Stimulated activated CD4-positive, alpha-beta T cell treated with anti-CD3 and anti-CD28 coated beads, Interleukin-4, amount 100 ng/mL, for 24 hours (primary cell): ENCODE data around the gene POMT1.

Source experiments
- DNase-seq: peaks from one replicate; pipeline ENCODE4 v3.0.0-alpha.2; 2020

POMT1 gene

DNA sequence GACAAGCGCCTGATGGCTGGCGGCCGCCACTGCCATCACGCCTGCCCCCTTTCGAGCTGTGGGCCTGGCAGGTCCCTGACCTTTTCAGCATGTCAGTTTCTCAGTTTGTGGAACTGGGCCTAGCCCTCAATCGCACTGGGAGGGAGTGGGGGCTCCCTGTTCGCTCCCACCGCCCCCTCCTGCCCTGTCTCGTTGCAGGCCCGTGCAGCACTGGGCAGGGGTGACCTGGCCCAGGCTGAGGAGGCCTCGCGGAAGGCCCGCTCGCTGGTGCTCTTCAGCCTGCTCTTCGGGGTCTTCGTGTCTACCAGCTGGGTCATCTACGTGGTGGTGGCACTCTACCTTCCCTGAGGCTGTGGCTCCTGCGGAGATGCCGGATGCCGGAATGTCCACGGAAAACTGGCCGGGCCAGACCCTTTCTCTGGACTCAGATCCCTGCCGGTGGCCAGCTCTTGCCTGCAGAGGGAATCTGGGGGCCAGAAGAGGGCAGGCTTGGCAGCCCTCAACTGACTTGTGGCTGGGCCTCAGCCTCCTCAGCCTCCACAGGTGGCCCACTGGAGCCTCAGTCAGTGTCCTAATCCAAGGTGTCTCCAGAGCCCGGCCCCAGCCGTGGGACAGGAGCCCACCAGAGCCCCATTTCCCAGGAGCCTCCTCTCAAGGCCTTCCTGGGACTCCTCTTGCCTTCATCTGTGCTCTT is 55.3 kb downstream of the POMT1 start:
- no peak for DNase-seq

- no peak for DNase-seq
These were observed 56.8 kb downstream of the POMT1 start for GRCh38 chr9:131559421-131560000.

DNA sequence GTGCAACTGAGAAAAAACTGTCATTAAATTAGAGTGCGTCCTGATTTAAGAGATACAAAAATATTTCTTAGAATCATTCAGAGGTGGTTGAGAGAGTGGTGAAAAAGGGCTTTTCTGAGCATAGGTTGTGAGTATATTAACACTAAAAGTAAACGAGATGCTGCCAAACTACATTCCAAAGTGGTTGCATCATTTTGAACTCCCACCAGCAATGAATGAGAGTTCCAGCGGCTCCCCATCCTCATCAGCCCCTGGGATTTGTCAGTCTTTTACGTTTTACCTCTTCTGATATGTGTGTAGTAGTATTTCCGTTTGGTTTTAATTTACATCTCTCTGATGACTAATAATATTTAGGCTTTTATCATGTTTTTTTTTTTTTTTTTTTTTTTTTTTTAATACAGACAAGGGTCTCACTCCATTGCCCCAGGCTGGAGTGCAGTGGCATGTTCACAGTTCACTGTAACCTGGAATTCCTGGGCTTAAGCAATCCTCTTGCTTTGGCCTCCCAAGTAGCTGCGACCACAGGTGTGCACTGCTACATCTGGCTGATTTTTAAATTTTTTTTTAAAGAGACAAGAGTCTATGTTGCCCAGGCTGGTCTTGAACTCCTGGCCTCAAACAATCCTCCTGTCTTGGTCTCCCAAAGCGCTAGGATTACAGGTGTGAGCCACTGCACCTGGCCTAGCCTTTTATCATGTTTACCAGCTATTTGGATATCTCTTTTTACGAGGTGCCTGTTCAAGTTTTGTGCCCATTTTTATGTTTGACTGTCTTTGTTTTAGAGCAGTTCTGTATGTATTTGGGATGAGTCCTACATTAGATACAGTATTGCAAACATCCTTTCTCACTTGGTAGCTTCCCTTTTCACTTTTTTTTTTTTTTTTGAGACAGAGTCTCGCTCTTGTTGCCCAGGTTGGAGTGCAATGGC is 59.6 kb downstream of the POMT1 start:
- no peak for DNase-seq

DNA sequence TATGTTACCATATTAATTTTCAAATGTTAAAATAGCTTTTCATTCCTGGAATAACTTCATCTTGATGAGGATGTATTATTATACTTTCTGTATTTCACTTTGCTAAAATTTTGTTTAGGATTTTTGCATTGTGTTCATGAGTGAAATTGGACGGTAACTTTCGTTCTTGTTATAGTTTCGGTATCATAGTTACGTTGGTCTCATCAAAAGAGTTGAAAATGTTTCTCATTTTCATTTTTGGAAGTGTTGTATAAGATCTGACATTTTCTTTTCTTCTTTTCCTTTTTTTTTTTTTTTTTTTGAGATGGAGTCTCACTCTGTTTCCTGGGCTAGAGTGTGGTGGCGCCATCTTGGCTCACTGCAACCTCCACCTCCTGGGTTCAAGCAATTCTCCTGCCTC is 62.7 kb downstream of the POMT1 start:
- DNase-seq, result no peak

DNA sequence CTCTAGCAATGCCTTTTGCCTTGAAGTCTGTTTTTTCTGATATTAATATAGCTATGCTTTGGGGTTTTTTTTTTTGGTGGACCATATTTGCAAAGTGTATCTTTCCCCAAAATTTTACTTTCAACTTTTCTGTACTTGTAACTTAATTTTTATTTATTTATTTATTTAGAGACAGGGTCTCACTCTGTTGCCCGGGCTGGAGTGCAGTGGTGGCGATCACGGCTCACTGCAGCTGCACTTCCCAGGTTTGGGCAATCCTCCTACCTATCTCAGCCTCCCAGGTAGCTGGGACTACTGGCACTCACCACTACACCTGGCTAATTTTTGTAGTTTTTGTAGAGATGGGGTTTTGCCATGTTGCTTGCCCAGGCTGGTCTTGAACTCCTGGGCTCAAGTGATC is 63.4 kb downstream of the POMT1 start:
- DNase-seq, result no peak

GRCh38 chr9:131567910-131568309 is 65.2 kb downstream of the POMT1 start:
- DNase-seq, result no peak
